Ishikawa (cell line): ENCODE results near the gene KLHL33.

Experiments used
- CEBPB ChIP-seq: IDR thresholded peaks from 2 replicates; pipeline ENCODE4 v1.6.1; 2012
- CREB1 ChIP-seq: IDR thresholded peaks from 2 replicates; pipeline ENCODE4 v1.6.1; 2012; ENCODE audit warnings: low read depth
- EGR1 ChIP-seq: IDR thresholded peaks from 2 replicates; pipeline ENCODE4 v1.6.1; 2012
- EP300 ChIP-seq: IDR thresholded peaks from 2 replicates; pipeline ENCODE4 v1.6.1; 2012; ENCODE audit warnings: borderline replicate concordance
- FOXM1 ChIP-seq: IDR thresholded peaks from 2 replicates; pipeline ENCODE4 v1.6.1; 2012; ENCODE audit warnings: low read depth, borderline replicate concordance
- MAX ChIP-seq: IDR thresholded peaks from 2 replicates; pipeline ENCODE4 v1.6.1; 2012
- NFIC ChIP-seq: IDR thresholded peaks from 2 replicates; pipeline ENCODE4 v1.6.1; 2012
- RAD21 ChIP-seq: IDR thresholded peaks from 2 replicates; pipeline ENCODE4 v1.6.1; 2012; ENCODE audit warnings: low read depth
- TAF1 ChIP-seq: IDR thresholded peaks from 2 replicates; pipeline ENCODE4 v1.6.1; 2012; ENCODE audit warnings: low read depth, mild to moderate bottlenecking
- TCF12 ChIP-seq: IDR thresholded peaks from 2 replicates; pipeline ENCODE4 v1.6.1; 2012; ENCODE audit warnings: low read depth
- TEAD4 ChIP-seq: IDR thresholded peaks from 2 replicates; pipeline ENCODE4 v1.6.1; 2012
- USF1 ChIP-seq: IDR thresholded peaks from 2 replicates; pipeline ENCODE4 v1.6.1; 2012
- YY1 ChIP-seq: IDR thresholded peaks from 2 replicates; pipeline ENCODE4 v1.6.1; 2012; ENCODE audit warnings: low read depth
- ZBTB7A ChIP-seq: IDR thresholded peaks from 2 replicates; pipeline ENCODE4 v1.6.1; 2012; ENCODE audit warnings: low read depth
- TF ChIP-seq, protein P1 (sequence below): IDR thresholded peaks from 2 replicates; pipeline ENCODE4 v1.6.1; 2012; ENCODE audit warnings: low read depth, mild to moderate bottlenecking

KLHL33 gene

GRCh38 chr14:20472536-20473169 is 36.7 kb upstream of the KLHL33 start:
- no peak for TF ChIP-seq MAX
- no peak for TF ChIP-seq EGR1
- TF ChIP-seq NFIC: no peak
- TF ChIP-seq RAD21: no peak
- TF ChIP-seq TCF12: no peak
- TF ChIP-seq USF1: no peak
- TF ChIP-seq YY1: no peak
- no peak for TF ChIP-seq FOXM1

DNA sequence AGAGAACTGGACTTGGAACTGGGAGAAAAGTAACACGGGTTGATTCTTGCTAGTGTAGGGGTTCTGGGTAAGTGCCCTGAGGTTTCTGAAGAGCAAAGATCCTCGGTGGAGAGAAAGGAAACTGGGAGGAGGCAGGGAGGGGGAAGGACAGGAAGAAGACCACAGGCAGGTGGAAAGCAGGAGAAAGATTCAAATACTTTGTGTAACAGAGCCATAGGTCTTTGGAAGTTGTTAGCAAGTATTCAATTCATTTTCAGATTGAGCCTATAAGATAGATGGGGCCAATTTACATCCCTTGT is 34.6 kb upstream of the KLHL33 start:
- no peak for TF ChIP-seq USF1
- no peak for TF ChIP-seq MAX
- TF ChIP-seq TCF12: no peak
- no peak for TF ChIP-seq EP300
- TF ChIP-seq NFIC: no peak
- TF ChIP-seq ZBTB7A: no peak
- TF ChIP-seq FOXM1: no peak
- TF ChIP-seq YY1: no peak
- no peak for TF ChIP-seq CEBPB
- no peak for TF ChIP-seq EGR1
- no peak for TF ChIP-seq RAD21
- no peak for TF ChIP-seq TEAD4
- TF ChIP-seq TAF1: no peak
- TF ChIP-seq, protein P1, sequence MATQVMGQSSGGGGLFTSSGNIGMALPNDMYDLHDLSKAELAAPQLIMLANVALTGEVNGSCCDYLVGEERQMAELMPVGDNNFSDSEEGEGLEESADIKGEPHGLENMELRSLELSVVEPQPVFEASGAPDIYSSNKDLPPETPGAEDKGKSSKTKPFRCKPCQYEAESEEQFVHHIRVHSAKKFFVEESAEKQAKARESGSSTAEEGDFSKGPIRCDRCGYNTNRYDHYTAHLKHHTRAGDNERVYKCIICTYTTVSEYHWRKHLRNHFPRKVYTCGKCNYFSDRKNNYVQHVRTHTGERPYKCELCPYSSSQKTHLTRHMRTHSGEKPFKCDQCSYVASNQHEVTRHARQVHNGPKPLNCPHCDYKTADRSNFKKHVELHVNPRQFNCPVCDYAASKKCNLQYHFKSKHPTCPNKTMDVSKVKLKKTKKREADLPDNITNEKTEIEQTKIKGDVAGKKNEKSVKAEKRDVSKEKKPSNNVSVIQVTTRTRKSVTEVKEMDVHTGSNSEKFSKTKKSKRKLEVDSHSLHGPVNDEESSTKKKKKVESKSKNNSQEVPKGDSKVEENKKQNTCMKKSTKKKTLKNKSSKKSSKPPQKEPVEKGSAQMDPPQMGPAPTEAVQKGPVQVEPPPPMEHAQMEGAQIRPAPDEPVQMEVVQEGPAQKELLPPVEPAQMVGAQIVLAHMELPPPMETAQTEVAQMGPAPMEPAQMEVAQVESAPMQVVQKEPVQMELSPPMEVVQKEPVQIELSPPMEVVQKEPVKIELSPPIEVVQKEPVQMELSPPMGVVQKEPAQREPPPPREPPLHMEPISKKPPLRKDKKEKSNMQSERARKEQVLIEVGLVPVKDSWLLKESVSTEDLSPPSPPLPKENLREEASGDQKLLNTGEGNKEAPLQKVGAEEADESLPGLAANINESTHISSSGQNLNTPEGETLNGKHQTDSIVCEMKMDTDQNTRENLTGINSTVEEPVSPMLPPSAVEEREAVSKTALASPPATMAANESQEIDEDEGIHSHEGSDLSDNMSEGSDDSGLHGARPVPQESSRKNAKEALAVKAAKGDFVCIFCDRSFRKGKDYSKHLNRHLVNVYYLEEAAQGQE: no peak
- TF ChIP-seq CREB1: no peak

- TF ChIP-seq EGR1 (no peak), EP300 (no peak), CREB1 (no peak), RAD21 (no peak), MAX (peak; percentile 80), CEBPB (peak; percentile 99)
Measured at GRCh38 chr14:20469890-20470602, 34.1 kb upstream of the KLHL33 start.

DNA sequence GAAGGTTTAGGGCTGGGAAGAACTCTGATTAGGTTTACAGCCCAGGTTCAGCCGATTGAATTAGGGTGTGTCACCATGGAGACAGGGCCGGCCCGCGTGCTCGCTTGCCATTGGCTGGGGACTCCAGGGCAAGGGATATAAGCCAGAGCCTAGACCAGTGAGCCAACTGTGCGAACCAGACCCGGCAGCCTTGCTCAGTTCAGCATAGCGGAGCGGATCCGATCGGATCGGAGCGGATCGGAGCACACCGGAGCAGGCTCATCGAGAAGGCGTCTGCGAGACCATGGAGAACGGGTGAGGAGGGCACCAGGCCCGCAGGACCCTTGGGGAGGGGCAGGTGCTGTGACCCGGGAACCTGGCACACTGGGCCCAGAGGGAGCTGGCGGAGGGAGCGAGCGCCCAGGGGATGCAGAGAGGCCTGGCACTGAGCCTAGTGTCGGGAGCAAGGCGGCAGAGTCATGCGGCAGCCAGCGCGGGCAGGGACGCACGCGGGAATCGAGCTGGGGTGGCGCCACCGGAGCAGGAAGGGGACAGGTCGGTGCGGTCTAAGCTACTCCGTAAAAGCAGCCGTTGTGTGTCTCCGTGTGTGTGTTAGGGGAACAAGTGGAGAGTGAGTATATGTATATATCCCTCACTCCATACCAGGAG is 33.4 kb upstream of the KLHL33 start, which contains the start of gene PNP:
Gene PNP, plus strand, starts transcription at position 165 of the 648 bp plus-strand sequence. Its CDS starts 119 bp downstream, at position 284.
- TF ChIP-seq FOXM1: no peak
- TF ChIP-seq, protein P1: no peak
- TF ChIP-seq USF1: 0 out of 2 replicates have a peak, but pooled peaks have one; percentile 4
- TF ChIP-seq CEBPB: no peak
- TF ChIP-seq TCF12: peak; percentile 27; the same call in 1 of the 2 replicates
- TF ChIP-seq ZBTB7A: no peak
- TF ChIP-seq TAF1: peak; percentile 70
- no peak for TF ChIP-seq RAD21
- peak; percentile 30; the same call in 1 of the 2 replicates for TF ChIP-seq YY1
- TF ChIP-seq EGR1: no peak
- peak; percentile 69 for TF ChIP-seq MAX
- TF ChIP-seq CREB1: no peak
- TF ChIP-seq NFIC: peak; percentile 78

GRCh38 chr14:20468764-20469241 is 32.8 kb upstream of the KLHL33 start:
- TF ChIP-seq ZBTB7A (no peak), TCF12 (no peak), CREB1 (no peak), EP300 (no peak), TEAD4 (no peak), EGR1 (no peak), TAF1 (no peak), MAX (no peak), CEBPB (no peak), NFIC (no peak), FOXM1 (no peak), RAD21 (no peak), YY1 (no peak)
- TF ChIP-seq, protein P1: no peak
